ENCODE data around the gene MIS12. TPM values are rescaled to one million over a fixed set of nuclear protein-coding genes. Genes with fewer than 3 reads are reported as not detected.

Gene MIS12
- total and polyA plus RNA-seq, 2 of the 4 experiments (the other 2 are of a cell fraction): 7.5 to 11.7 TPM

GRCh38 chr17:5500589-5501391 is 14.4 kb downstream of the MIS12 start (continued):
- TF ChIP-seq MXI1 (IDR thresholded peaks at IDR 0.05; ENCODE audit: borderline replicate concordance, low read depth, low read length): peak; percentile 50; the same call in 1 of the 2 replicates
- TF ChIP-seq POLR2A (IDR thresholded peaks at IDR 0.05; ENCODE audit: low read depth, low read length): peak; percentile 85
- no peak for TF ChIP-seq FOS (IDR thresholded peaks at IDR 0.05; ENCODE audit: low read depth, low read length)
- no peak for TF ChIP-seq SMC3 (IDR thresholded peaks at IDR 0.05; ENCODE audit: low read depth, low read length)

- H2AFZ ChIP-seq (replicated peaks; ENCODE audit: low read length, poor library complexity): peak overlapping the region; percentile 11
- H3K4me1 ChIP-seq (ENCODE audit: control insufficient read depth, insufficient read depth, low read length): peaks cover 4% of the 10 kb centered on the region; the same call in 1 of the 2 replicates
- no peak overlapping the region for H2BK15ac ChIP-seq (ENCODE audit: low read depth, low read length)
- H3K27me3 ChIP-seq (ENCODE audit: control insufficient read depth, insufficient read depth, low read length): no peaks in the 10 kb centered on the region
- no peak overlapping the region; the same call in 1 of the 2 replicates for H3K56ac ChIP-seq (ENCODE audit: extremely low read depth, insufficient read depth, low read length)
- H3K23ac ChIP-seq (ENCODE audit: low read depth, low read length): 0 out of 2 replicates have a peak overlapping the region, but pooled peaks have one; percentile 49
- peak overlapping the region; percentile 14; the same call in 1 of the 2 replicates for H4K91ac ChIP-seq (ENCODE audit: insufficient read depth, low read depth, low read length)
- no peak overlapping the region for H3K27ac ChIP-seq (ENCODE audit: insufficient read depth, low read length)
- H3K18ac ChIP-seq (ENCODE audit: low read depth, low read length): no peak overlapping the region
- no peak overlapping the region for H3K4me2 ChIP-seq (ENCODE audit: low read depth, low read length)
- no peak overlapping the region for H3K4me3 ChIP-seq (ENCODE audit: insufficient read depth, low read depth, low read length)
- no peaks in the 10 kb centered on the region for H4K20me1 ChIP-seq (ENCODE audit: insufficient read depth, low read length)
- dilution Hi-C loops (cut with HindIII; ENCODE audit: low sequenced_read_pairs, unreplicated experiment) (no loop called here), intact Hi-C loops (cut with micrococcal nuclease) (loop anchor here (2.0 kb wide), 2 partner anchors 33 to 83 kb away; partner anchors contain the start of genes DHX33 and NLRP1), in situ Hi-C loops (cut with MboI; ENCODE audit: low sequenced_read_pairs) (no loop called here)
- H2AK9ac ChIP-seq (replicated peaks; ENCODE audit: low read depth, low read length, poor library complexity): peak overlapping the region; percentile 78
- H2BK20ac ChIP-seq (ENCODE audit: low read depth, low read length): no peak overlapping the region; the same call in 1 of the 2 replicates
- no peak for ATAC-seq (ENCODE audit: low read depth)
- peak overlapping the region; percentile 20; the same call in 1 of the 2 replicates for H3K4ac ChIP-seq (ENCODE audit: low read depth, low read length)
- peaks cover 9 to 20% of the 10 kb centered on the region in 2 experiments for H3K79me1 ChIP-seq (ENCODE audit: low read depth in 1 of 2, low read length in 2 of 2)
- BruUV-seq (replicated peaks): no TSS peak
- no peaks in the 10 kb centered on the region for H3K9me3 ChIP-seq (ENCODE audit: control insufficient read depth, insufficient read depth, low read length)
- H3K9me1 ChIP-seq (ENCODE audit: insufficient read depth, low read length): peaks cover 3% of the 10 kb centered on the region
- 80% methylated on average over 1 of the region's 8 CpGs; no CpG with 5 or more reads in 1 of the 2 experiments for WGBS, 2 experiments (ENCODE audit: extremely low coverage in 2 of 2, insufficient read length in 1 of 2)
- no peak overlapping the region for H4K8ac ChIP-seq (ENCODE audit: low read depth in 2 of 2, low read length in 2 of 2)
- H4K5ac ChIP-seq (ENCODE audit: low read depth, low read length): no peak overlapping the region
- H3K14ac ChIP-seq (replicated peaks; ENCODE audit: low read depth, low read length): peak overlapping the region; percentile 37; the same call in 1 of the 2 replicates
- peak overlapping the region; percentile 48 for H2BK120ac ChIP-seq (ENCODE audit: low read depth, low read length)
- POLR2A ChIA-PET (ENCODE audit: unreplicated experiment): interaction anchor here (0.6 to 0.9 kb wide), 2 partner anchors 15 to 1854 kb away, joined by 3 read pairs; partner anchors contain the start of genes DERL2 and MIS12
- DNase-seq: no peak
- H3K36me3 ChIP-seq (ENCODE audit: control insufficient read depth, insufficient read depth, low read length): peaks cover 1% of the 10 kb centered on the region; the same call in 1 of the 2 replicates
- H3K9ac ChIP-seq (ENCODE audit: low read depth, low read length): no peak overlapping the region
- peak overlapping the region; percentile 12 for H2BK5ac ChIP-seq (ENCODE audit: low read depth, low read length, poor library complexity, severe bottlenecking)
- CTCF ChIA-PET: no interaction called here
- H2AK5ac ChIP-seq (ENCODE audit: low read depth, low read length): peak overlapping the region; percentile 57
- no peak for TF ChIP-seq POLR2A (IDR thresholded peaks at IDR 0.05; ENCODE audit: low read depth, low read length)
- no peak for TF ChIP-seq NFE2L2 (IDR thresholded peaks at IDR 0.05; ENCODE audit: low read depth, low read length)
- TF ChIP-seq CTCF (conservative IDR thresholded peaks at IDR 0.05; ENCODE audit: low read depth, low read length): no peak
- no peak for TF ChIP-seq MAZ (IDR thresholded peaks at IDR 0.05; ENCODE audit: borderline replicate concordance, low read depth, low read length)
- no peak for TF ChIP-seq RCOR1 (IDR thresholded peaks at IDR 0.05; ENCODE audit: insufficient replicate concordance, low read length)
- no peak for TF ChIP-seq RAD21 (IDR thresholded peaks at IDR 0.05; ENCODE audit: low read length)
- TF ChIP-seq ELK1 (IDR thresholded peaks at IDR 0.05; ENCODE audit: borderline replicate concordance, low read depth, low read length): no peak
- no peak for TF ChIP-seq MXI1 (IDR thresholded peaks at IDR 0.05; ENCODE audit: borderline replicate concordance, low read depth, low read length)
- no peak for TF ChIP-seq CHD1 (IDR thresholded peaks at IDR 0.05; ENCODE audit: low read depth, low read length)
- no peak for TF ChIP-seq CEBPB (IDR thresholded peaks at IDR 0.05; ENCODE audit: low read depth, low read length)
- no peak for TF ChIP-seq MAFK (IDR thresholded peaks at IDR 0.05; ENCODE audit: low read depth, low read length)
Observed at GRCh38 chr17:5501685-5502084, 15.3 kb downstream of the MIS12 start.

All from IMR-90 (cell line).